Fibroblast of villous mesenchyme (primary cell): Measurements from ENCODE around the gene SHC2. TPM values are rescaled to one million over a fixed set of nuclear protein-coding genes. Genes with fewer than 3 reads are reported as not detected.

Experiments used
- DNase-seq: peaks from one replicate; pipeline ENCODE4 v3.0.0-alpha.2; 2010; ENCODE audit warnings: low read depth
- H3K4me3 ChIP-seq: 2 replicates; pipeline ENCODE4 v1.5.1; 2011; ENCODE audit warnings: low read depth, mild to moderate bottlenecking, low read length
- CTCF ChIP-seq: IDR thresholded peaks from 2 replicates; pipeline ENCODE4 v1.5.1; 2012; ENCODE audit warnings: low read depth, mild to moderate bottlenecking, low read length; ENCODE audit not compliant: insufficient read depth
- total RNA-seq: library from RNA; depleted of rRNA; stranded (reverse); fragments of >200 nt; gene quantifications from 2 replicates; pipeline ENCODE4 v1.2.3, GENCODE V29; 2012

The SHC2 gene
- total RNA-seq, 1 donor: 0.43 TPM

- TF ChIP-seq CTCF: no peak
- H3K4me3 ChIP-seq: no peak within 1 kb of the TSS
- DNase-seq: no peak
Observed at GRCh38 chr19:496112-496665, 35.4 kb upstream of the SHC2 start, which contains the start of gene MADCAM1. MADCAM1 (plus strand) TSS chr19:496486; CDS start chr19:496500, 14 bp downstream.

- DNase-seq: no peak
- H3K4me3 ChIP-seq: no peak overlapping the region
Observed at GRCh38 chr19:495402-496111, 34.7 kb upstream of the SHC2 start.

GRCh38 chr19:495081-495401 is 34.2 kb upstream of the SHC2 start:
- H3K4me3 ChIP-seq: no peak overlapping the region
- no peak for TF ChIP-seq CTCF
- no peak for DNase-seq

More at GRCh38 chr19:495402-496111, 34.7 kb upstream of the SHC2 start:
- TF ChIP-seq CTCF: peak; percentile 74

GRCh38 chr19:494171-495080 is 33.6 kb upstream of the SHC2 start:
- no peak overlapping the region for H3K4me3 ChIP-seq
- no peak for TF ChIP-seq CTCF
- no peak for DNase-seq

GRCh38 chr19:493391-494170 is 32.7 kb upstream of the SHC2 start:
- TF ChIP-seq CTCF: no peak
- no peak overlapping the region for H3K4me3 ChIP-seq
- no peak for DNase-seq

GRCh38 chr19:492091-492531 is 31.3 kb upstream of the SHC2 start:
- H3K4me3 ChIP-seq: no peak overlapping the region
- DNase-seq: no peak
- TF ChIP-seq CTCF: no peak
